A204.1 (cell line): ENCODE measurements around the gene PCGF3.
"Not testable (repeated sequence)": the region's sequence is repeated elsewhere in the genome, so short reads cannot be mapped to it uniquely, and the experiment has no call there.

ENCODE experiments used
- FAIRE-seq: peaks from 2 replicates; lab custom pipeline; 2012; peaks lifted over from hg19 to GRCh38; lab: Jason Lieb, UNC

PCGF3 gene

GRCh38 chr4:797066-797465 lies 91.4 kb downstream of the PCGF3 start:
- no peak for FAIRE-seq

- FAIRE-seq, result no peak
Observed at GRCh38 chr4:801436-802124, 95.9 kb downstream of the PCGF3 start.

DNA sequence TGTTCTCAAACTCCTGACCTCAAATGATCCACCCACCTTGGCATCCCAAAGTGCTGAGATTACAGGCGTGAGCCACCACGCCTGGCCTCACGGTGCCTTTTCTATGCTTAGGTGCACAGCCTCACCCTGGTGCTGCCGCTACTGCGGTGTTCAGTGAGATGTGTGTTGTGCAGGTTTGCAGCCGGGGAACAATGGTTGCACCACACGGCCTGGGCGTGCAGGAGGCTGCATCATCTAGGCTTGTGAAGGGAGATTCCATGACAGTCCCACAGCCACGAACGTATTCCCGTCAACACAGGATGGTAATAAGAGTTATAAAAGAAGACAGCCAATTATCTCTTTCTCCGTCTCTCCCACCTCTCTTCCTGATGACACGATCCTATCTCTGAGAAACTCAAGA lies 98.3 kb downstream of the PCGF3 start:
- no peak for FAIRE-seq

DNA sequence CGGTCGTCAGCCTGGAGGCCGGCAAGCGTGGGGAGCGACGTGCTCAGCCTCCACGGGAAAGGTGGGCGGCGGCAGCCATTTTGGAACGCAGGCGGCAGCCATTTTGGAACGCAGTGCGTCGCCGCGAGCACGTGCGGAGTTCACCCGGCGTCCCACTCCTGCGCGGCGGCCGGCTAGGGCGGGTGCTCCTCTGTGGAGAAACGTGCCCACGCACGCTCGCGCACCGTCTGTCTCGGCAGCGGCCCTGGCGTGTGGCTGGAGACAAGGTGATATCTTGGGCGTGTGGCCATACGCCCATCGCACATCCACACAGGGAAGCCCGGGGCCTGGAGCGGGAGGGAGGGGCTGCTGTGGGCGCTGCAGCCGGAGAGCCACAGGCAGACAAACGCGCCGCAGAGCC lies 99.2 kb downstream of the PCGF3 start:
- no peak for FAIRE-seq

- not testable (repeated sequence) for FAIRE-seq
Observed at GRCh38 chr4:806979-807378, 101.3 kb downstream of the PCGF3 start.

- FAIRE-seq, result no peak
Observed at GRCh38 chr4:807792-808191, 102.2 kb downstream of the PCGF3 start.

GRCh38 chr4:808860-809570 lies 103.4 kb downstream of the PCGF3 start:
- FAIRE-seq, result no peak

DNA sequence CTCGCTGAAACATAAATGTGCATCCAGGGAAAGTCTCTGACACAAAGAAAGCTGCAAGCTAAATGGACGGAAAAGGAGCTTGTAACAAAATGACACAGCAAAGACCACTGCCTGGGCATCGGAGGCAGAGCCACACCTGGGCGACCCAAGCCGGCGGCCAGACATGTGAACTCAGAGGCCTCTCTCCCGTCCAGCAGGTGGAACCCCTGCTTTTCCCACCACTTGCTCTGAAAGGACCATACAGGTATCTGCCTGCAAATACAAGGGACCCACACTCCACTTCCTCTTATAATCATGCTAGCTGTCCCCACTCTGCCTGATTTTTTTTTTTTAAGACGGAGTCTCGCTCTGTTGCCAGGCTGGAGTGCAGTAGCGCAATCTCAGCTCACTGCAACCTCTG lies 108.3 kb downstream of the PCGF3 start:
- no peak for FAIRE-seq

DNA sequence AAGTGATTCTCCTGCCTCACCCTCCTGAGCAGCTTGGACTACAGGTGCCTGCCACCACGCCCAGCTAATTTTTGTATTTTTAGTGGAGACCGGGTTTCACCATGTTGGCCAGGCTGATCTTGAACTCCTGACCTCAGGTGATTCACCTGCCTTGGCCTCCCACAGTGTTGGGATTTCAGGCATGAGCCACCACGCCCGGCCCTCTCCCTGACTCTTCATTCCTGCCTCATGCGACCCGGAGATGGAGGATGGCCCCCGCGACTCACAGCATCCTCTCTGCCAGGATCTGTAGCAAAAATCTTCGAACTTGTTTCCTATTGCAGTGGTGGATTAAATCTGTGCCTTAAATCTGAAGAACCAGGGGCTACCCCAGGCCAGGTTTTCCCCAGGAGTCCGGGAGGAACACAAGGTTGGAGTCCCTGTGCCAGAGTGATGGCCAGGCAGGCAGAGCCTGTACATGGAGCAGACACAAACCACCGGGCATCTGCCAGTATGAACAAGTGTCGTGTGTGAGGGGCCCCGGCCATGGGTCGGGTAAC lies 108.7 kb downstream of the PCGF3 start:
- FAIRE-seq, result no peak

DNA sequence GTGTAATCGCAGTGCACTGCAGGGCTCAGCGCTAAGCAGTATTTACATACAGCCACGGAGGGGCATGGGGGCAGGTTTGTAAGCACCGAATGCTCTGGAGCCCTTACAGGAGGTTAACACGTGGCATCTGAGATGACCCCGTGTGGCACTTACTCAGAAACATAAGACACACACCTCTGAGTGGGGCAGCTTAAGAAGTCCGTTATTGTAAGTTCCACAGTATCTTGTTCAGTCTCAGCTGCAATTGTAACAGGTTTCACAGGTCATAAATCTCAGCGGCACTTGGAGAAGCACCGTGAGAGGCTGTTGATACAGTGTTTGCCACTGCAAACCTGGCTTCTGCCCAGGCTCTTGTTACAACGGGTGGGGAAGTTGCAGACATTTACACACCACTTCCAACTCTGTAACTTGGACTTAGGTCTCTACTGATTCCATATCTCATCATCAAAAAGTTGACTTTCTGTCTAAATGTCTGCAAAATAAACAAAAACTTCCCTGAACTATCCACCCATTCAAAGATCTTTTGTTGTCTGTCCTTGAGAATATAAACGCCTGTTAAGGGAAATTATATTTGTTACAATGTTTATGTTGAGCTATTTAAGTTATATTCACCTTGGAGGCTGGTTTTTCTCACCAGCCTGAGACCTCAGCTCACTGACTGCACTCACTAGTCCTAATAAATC lies 110.0 kb downstream of the PCGF3 start:
- FAIRE-seq, result no peak

DNA sequence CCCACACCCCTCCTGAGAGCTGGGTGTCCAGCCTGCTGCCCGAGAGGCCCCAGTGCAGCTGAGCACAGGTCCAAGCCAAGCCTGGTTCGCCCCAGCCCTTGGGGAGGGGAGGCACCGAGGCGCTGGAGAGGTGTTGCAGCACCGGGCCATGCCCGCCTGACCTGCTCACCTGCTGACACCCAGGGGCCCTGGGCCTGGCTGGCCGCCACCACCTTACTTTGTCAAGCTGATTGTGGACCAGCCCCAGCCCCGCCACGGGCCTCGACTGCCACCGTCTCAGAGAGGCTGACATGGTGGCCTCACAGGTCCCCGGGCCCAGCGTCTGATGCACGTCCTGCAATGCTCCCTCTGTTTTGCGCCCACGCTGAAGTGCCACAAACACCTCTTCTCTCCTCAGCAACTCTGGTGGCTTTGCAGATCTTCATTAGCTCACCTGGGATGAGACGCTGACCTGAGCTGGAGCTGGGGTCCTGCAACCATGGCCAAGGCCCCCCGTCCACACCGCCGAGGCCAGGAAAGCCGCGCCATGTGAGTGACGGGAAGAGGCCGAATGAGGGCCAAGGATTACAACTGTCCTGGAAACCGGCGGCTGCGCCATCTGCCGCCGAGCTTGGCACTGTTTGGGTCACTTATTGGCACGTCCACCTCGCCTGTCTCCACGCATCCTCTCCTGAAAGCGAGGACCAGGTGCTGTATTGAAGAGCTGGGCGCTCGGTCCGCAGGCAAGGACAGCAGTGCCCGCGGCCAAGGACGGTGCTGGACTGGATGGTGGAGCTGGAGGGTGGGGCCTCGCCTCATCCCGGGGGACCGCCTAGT lies 112.7 kb downstream of the PCGF3 start:
- no peak for FAIRE-seq

DNA sequence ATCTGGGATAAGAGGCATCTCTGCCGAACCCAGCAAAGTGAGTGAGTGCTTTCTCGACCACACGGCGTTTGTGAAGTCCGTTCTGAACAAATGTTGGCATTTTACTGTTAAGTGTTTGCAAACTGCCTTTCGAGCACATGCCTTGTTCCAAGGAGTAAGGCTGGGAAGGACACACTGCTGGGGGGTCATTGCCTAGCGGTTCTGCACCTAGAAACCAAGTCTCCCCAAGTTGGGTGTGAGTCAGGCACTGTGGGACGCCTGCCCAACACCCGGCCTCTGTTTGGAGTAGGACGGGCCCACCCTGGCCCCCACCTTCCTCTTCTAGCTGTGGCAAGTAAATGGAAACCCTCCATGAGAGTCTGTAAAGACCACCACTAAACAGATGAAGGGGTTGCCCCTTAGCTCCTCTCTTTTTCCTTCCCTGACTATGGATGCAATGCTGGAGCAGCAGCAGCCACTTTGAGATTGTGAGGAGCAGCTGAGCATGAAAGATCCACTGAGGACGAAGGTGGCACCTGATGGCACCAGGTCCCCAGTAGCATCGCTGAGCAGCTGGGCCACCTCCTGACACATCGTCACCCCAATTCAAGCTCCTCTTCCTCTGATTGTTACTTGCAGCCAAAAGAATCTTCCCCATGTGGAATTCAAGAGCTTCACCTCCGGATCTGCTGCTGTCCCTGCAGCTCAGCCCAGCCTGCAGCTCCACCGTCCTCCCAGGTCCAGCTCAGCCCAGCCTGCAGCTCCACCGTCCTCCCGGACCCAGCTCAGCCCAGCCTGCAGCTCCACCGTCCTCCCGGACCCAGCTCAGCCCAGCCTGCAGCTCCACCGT lies 114.0 kb downstream of the PCGF3 start:
- no peak for FAIRE-seq
